Right atrium auricular region (tissue), 2 donors: ENCODE data around the gene CTTNBP2. TPM values are rescaled to one million over a fixed set of nuclear protein-coding genes. Genes with fewer than 3 reads are reported as not detected.
A peak's percentile ranks its signal among the peaks of the same experiment; 100 is the strongest.

Source experiments
- DNase-seq: peaks from one replicate; pipeline ENCODE4 v3.0.0-alpha.2; 2019; ENCODE audit warnings: low spot score
- H3K27ac ChIP-seq, 2 donors: fragments of 200-600 bp; sonication (generic); 1 replicate in 1 of 2; 2 replicates in 1 of 2; pipeline ENCODE4 v1.5.1; 2016 to 2019
- H3K27me3 ChIP-seq, 2 donors: fragments of 200-600 bp; sonication (generic); one replicate each; pipeline versions ENCODE4 v1.5.1 to v1.6.0; 2017 to 2019
- H3K36me3 ChIP-seq: fragments of 200-600 bp; sonication (generic); one replicate; pipeline ENCODE4 v1.5.1; 2016
- H3K4me1 ChIP-seq, 2 donors: fragments of 200-600 bp; sonication (generic); one replicate each; pipeline versions ENCODE4 v1.5.1 to v1.6.0; 2017 to 2019
- H3K4me3 ChIP-seq, 2 donors: fragments of 200-600 bp; sonication (generic); 1 replicate in 1 of 2; 2 replicates in 1 of 2; pipeline ENCODE4 v1.5.1; 2017 to 2019; ENCODE audit warnings: mild to moderate bottlenecking in 1 of 2, moderate library complexity in 1 of 2
- H3K9me3 ChIP-seq, 2 donors: fragments of 200-600 bp; sonication (generic); one replicate each; pipeline ENCODE4 v1.5.1; 2019
- total RNA-seq, 2 donors: library from RNA; depleted of rRNA; stranded (reverse); fragments of >200 nt; gene quantifications; one replicate each; pipeline ENCODE4 v1.1.0, GENCODE V29; 2016
- TF ChIP-seq, protein P1 (sequence below), 2 donors: fragments of 200-600 bp; sonication (generic); IDR thresholded peaks; one replicate each; pipeline ENCODE4 v1.5.1; 2019; ENCODE audit warnings: antibody characterized with exemption in 2 of 2

CTTNBP2 gene
- total RNA-seq, 2 donors from 2014 or later, result 4.4 to 4.6 TPM

DNA sequence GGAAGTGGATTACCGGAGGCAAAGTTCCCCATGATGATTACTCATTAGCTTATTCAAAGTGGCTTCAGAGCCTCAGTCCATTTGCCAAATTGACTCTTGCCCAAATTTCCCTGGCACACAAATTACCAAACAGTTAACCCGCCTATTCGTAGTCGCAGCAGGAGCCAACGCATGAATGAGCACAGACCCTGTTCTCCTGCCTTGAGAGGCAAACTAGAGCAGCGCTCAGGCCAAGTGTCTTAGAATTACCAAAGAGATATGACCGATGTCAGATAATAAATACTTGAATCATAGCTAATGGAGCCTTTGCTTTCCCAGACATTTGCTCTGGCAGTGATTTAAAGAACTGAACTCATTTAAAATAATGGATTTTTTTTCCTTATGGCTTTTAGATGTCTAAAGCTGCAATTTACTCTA, 64.9 kb downstream of the CTTNBP2 start:
- peak; percentile 83 for DNase-seq
- Histone ChIP-seq H3K4me3 (no peak overlapping the region), H3K9me3 (no peaks in the 10 kb centered on the region), H3K27ac (peak overlapping the region; percentile 24 to 62), H3K36me3 (no peaks in the 10 kb centered on the region), H3K4me1 (peaks cover 0 to 45% of the 10 kb centered on the region in 2 donors), H3K27me3 (no peaks in the 10 kb centered on the region)
- TF ChIP-seq, protein P1, sequence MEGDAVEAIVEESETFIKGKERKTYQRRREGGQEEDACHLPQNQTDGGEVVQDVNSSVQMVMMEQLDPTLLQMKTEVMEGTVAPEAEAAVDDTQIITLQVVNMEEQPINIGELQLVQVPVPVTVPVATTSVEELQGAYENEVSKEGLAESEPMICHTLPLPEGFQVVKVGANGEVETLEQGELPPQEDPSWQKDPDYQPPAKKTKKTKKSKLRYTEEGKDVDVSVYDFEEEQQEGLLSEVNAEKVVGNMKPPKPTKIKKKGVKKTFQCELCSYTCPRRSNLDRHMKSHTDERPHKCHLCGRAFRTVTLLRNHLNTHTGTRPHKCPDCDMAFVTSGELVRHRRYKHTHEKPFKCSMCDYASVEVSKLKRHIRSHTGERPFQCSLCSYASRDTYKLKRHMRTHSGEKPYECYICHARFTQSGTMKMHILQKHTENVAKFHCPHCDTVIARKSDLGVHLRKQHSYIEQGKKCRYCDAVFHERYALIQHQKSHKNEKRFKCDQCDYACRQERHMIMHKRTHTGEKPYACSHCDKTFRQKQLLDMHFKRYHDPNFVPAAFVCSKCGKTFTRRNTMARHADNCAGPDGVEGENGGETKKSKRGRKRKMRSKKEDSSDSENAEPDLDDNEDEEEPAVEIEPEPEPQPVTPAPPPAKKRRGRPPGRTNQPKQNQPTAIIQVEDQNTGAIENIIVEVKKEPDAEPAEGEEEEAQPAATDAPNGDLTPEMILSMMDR (IDR thresholded peaks at IDR 0.05), result no peak

DNA sequence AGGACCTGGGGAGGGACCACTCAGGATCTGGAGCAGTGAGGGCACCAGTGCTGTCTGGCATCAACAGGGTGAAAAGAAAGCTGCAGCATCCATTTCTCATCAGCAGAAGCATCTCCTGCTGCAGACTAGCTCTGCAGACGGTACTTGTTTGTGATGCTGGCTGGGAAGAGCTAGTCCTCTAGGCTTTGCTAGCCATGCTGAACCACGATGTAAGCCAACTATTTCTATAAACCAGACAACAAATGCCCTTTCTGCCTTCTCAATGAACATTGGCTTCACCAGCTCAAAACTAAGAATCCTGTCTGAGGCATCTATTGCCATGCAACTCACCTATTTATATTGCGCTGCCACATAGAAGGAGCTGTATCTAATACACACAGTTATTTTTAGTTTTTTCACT, 65.6 kb downstream of the CTTNBP2 start:
- Histone ChIP-seq H3K9me3 (no peaks in the 10 kb centered on the region), H3K4me3 (no peak overlapping the region), H3K4me1 (peaks cover 0 to 45% of the 10 kb centered on the region in 2 donors), H3K27ac (peak overlapping the region in 1 of 2 donors; percentile 62), H3K36me3 (no peaks in the 10 kb centered on the region), H3K27me3 (no peaks in the 10 kb centered on the region)
- no peak for DNase-seq
- TF ChIP-seq, protein P1 (IDR thresholded peaks at IDR 0.05), result no peak

DNA sequence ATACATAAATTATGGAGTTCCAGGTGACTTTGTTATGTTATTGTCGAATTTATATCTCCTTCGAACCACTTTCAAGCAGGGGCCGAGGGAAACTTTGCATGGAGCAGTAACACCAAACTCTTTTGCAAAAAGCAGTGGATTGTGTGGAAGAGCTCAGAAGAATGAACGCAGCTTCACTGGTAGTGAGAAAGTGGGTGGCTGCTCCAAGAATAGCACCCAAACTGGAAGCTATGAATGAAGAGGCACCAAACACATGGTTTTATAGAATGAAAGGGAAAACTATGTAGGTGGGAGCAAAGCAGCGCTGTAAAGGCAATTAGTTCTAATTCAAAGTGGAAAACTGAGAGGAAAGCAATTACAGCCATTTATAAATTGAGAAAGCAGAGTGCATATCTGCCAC, 67.2 kb downstream of the CTTNBP2 start:
- TF ChIP-seq, protein P1 (IDR thresholded peaks at IDR 0.05), result no peak
- H3K4me3 ChIP-seq, result no peak overlapping the region
- H3K27ac ChIP-seq, result no peak overlapping the region
- peaks cover 0 to 43% of the 10 kb centered on the region in 2 donors for H3K4me1 ChIP-seq
- H3K36me3 ChIP-seq, result no peaks in the 10 kb centered on the region
- no peaks in the 10 kb centered on the region for H3K9me3 ChIP-seq
- no peaks in the 10 kb centered on the region for H3K27me3 ChIP-seq
- no peak for DNase-seq

DNA sequence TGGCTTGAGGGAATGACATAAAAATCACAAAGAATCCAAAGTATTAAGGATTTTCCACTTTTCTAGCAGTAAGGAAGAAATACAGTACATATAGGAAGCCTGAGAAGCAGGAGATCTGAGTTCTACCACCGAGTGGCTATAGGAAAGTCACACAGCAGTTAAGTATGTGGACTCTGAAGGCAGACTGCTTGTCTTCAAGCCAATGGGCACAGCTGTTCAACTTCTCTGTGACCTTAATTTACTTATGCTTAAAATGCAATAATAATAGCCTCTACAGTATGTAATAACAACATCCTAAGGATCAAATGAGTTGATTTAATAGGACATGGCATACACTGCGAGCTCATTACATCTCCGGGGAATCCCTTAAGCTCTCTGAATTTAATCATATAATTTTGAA, 68.0 kb downstream of the CTTNBP2 start:
- no peak overlapping the region for H3K4me3 ChIP-seq
- TF ChIP-seq, protein P1 (IDR thresholded peaks at IDR 0.05), result no peak
- H3K27me3 ChIP-seq, result no peaks in the 10 kb centered on the region
- no peak overlapping the region for H3K27ac ChIP-seq
- DNase-seq, result no peak
- H3K9me3 ChIP-seq, result no peaks in the 10 kb centered on the region
- peaks cover 0 to 35% of the 10 kb centered on the region in 2 donors for H3K4me1 ChIP-seq
- H3K36me3 ChIP-seq, result no peaks in the 10 kb centered on the region

DNA sequence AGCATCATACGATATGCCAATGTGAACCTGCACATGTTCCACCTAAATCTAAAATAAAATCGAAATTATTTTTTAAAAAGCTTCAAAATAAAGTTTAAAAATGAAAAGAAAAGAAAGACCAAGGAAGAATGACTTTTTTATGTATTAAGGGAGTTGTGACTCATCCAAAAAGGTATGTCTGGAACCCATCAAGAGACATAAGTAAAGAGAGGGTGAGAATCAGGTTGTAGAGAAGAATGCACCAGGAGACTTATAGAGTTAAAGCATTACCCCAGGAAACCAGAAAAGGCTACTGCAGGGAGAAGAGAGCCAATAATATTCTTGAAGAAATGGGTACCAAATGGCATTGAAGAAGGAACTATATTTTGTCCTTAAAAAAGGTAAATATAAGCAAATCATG, 69.8 kb downstream of the CTTNBP2 start:
- Histone ChIP-seq H3K4me1 (peaks cover 0 to 17% of the 10 kb centered on the region in 2 donors), H3K4me3 (no peak overlapping the region), H3K9me3 (no peaks in the 10 kb centered on the region), H3K36me3 (no peaks in the 10 kb centered on the region), H3K27me3 (no peaks in the 10 kb centered on the region), H3K27ac (no peak overlapping the region)
- TF ChIP-seq, protein P1 (IDR thresholded peaks at IDR 0.05), result no peak
- DNase-seq, result no peak

DNA sequence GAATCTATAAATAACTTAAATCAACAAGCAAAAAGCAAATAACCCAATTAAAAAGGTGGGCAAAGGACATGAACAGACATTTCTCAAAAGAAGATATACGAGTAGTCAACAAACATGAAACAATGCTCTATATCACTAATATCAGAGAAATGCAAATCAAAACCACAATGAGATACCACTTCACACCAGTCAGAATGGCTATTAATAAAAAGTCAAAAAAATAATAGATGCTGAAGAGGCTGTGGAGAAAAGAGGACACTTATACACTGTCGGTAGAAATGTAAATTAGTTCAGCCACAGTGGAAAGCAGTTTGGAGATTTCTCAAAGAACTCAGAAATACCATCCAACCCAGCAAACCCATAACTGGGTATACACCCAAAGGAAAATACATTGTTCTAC, 70.6 kb downstream of the CTTNBP2 start:
- DNase-seq, result no peak
- H3K4me1 ChIP-seq, result peaks cover 0 to 9% of the 10 kb centered on the region in 2 donors
- H3K27me3 ChIP-seq, result no peaks in the 10 kb centered on the region
- no peaks in the 10 kb centered on the region for H3K9me3 ChIP-seq
- H3K27ac ChIP-seq, result no peak overlapping the region
- TF ChIP-seq, protein P1 (IDR thresholded peaks at IDR 0.05), result no peak
- no peaks in the 10 kb centered on the region for H3K36me3 ChIP-seq
- H3K4me3 ChIP-seq, result no peak overlapping the region
